GM19438 (cell line): ENCODE results near the gene MYB.

ENCODE experiments used
- ATAC-seq: cut with Tn5 transposase; IDR thresholded peaks from one replicate; pipeline ENCODE4 v1.9.1; 2021; ENCODE audit warnings: low read depth; ENCODE audit not compliant: unreplicated experiment

Gene MYB

DNA sequence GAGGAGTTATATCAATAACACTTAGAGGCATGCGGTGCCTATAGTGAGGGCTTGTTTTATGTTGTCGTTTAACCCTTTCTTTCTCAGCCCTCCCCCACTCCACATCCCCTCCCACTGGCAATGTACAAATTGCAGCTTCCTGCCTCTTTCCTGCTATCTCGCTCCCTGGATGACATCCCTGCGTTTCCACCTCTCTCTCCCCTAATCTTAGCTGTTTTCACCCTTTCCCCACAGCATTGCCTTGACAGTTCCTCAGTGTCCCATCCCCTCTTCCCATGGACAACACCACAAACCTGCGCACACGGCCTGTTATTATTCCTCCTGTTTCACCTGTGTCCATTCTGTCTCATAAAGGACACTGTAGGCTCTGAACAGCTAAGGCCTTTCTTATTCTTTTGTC lies 34.5 kb downstream of the MYB start:
- ATAC-seq: no peak

DNA sequence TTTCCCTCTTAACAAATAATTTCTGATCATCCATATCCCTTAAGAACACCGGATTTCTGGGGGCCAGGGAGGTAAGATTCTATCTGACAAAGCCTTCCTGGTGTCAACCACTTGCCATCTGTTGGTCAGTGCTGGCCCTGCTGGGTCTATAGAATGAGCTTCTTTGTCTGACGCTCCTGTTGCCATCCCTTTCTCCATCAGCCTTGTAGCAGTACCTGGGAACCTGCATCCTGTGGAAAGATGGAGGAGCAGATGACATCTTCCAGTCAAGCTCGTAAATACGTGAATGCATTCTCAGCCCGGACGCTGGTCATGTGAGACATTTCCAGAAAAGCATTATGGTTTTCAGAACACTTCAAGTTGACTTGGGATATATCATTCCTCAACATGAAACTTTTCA lies 36.6 kb downstream of the MYB start:
- no peak for ATAC-seq

DNA sequence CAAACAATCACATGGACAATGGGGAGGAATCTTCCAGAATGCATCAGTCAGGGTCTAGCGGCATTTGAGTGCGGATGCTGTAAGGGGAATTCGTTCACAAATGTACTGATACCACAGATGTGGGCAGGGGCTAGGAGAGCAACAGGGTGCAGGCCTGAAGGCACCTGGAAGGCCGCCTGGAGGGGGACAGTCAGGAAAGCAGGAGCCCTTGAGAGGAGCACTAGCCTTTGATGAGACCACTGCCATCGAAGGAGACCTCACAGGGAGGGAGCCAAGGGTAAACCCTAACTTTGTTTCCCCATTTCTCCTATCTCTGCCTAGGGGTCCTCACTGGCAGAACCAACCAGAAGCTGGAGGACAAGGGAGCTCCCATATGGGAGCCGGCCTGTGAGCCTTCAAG lies 38.2 kb downstream of the MYB start:
- no peak for ATAC-seq

DNA sequence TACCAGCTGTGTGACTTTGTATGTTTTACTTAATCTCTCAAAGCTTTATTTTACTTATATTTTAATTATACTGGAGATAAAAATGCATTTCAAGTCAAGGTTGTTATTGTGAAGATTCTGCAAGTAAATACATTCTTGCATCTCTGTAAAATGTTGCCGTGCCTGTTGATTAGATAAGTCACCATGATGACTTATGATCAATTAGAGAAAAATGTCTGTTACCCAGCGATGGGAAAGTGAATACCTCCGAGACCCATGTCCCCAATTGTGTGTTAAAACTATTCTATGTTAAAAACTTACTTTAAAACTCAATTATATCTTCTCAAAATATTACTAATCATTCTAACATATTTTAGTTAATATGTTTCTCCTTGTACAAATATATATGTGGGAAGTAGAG lies 39.9 kb downstream of the MYB start:
- no peak for ATAC-seq

DNA sequence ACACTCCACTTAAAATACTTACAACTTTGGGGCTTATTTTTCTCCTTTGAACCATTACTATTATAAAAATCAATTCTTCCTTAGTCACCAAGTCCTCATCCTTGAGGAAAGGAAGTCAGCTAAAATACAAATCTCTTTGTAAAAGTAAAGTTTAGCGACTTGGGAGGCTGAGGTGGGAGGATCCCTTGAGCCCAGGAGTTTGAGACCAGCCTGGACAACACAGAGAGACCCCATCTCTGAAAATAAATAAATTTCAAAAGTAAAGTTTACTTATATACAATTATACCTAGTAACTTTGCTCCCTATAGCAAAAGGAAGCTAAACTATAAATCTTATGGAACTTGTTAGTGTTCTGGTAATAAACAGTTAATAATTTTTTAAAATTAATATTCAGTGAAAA lies 40.4 kb downstream of the MYB start:
- ATAC-seq: no peak

DNA sequence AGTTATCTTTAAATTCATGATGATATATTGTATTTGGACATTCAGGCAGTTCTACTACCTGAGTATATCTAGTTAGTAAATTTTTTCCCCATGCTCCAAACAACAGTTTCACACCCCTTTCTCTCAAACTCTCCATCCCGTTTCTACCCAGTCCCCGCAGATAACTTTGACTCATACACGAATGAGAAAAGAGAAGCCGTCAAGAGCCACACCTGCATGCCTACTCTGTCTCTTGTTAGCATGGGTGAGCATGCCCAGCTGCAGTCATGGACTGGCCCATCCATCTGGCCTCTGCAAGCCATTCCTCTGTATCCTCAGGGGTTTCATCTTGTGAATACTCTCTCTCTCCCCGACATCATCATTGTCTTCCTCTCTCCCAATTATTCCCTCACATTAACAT lies 41.5 kb downstream of the MYB start:
- ATAC-seq: no peak

DNA sequence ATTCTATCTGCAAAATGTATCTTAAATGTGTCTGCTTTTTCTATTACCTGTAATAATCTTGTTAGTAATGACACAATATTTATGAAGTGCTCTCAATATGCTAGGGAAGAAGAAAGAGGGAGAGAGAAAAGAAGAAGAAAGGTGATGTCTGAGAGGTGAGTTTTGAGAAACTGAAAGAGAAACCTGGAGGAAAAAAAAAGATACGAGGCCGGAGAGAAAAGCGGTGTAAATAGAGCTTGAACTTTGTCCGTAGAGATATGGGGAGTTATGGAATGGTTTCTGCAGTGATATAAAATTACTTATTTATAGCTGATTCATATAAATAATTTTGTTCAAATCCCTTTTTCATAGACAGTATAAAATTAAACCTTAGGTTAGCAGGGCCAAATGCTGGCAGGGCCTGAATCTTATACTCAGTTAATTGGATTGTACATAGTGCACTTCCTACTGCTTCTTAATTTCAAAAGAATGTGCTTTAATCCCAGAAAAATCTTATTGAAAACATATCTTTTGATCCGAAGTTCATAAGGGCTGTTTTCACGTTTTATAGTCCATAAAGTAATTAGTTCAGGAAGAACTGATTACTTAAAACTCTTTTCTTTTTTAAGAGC lies 43.0 kb downstream of the MYB start:
- no peak for ATAC-seq

DNA sequence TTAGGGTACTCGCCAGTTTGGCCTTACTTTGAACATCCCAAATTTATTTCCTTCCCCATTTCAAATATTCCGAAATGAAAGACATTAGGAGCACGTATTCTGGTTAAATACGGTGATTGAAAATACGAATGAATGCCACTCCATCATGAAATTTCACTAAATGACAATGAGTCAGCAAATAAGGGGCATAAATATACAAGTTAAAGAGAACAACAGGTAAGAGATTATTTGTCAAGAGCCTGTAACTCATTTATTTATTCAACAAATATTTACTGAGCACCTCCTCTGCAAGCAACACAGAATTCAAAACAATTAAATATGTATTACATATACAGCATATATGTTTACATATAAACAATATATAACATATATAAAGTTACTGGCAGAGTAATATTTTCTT lies 44.8 kb downstream of the MYB start:
- ATAC-seq: no peak

DNA sequence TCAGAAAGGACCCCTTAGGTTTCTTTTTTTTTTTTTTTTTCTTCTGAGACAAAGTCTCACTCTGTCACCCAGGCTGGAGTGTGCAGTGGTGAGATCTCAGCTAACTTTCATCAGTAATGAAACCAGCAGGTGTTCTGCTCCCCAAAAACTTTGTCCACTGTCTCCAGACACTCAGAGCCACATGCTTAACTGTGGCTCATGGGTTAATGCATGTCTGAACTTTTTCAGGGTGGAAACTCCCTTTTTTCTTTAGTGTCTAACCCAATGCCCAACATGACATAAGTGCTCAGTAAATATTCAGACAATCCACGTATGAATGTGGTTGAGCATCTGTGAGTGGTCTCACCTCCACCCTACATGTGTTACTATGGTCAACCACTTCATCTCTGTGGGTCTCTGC lies 45.4 kb downstream of the MYB start:
- peak; percentile 77 for ATAC-seq

DNA sequence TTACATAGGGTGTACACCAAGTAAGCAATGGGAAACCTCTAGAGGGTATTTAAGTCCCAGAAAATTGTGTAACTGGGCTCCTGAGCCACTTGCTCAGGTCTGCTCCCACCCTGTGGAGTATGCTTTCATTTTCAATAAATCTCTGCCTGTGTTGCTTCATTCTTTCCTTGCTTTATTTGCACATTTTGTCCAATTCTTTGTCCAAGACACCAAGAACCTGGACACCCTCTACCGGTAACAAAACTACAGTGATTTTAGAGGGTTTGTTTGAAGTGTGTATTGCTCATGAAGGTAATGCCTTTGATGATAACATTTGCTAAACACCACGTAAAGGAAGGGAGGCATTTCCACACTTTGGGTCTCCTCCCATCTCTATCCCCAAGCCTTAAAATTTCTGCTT lies 46.2 kb downstream of the MYB start:
- no peak for ATAC-seq

DNA sequence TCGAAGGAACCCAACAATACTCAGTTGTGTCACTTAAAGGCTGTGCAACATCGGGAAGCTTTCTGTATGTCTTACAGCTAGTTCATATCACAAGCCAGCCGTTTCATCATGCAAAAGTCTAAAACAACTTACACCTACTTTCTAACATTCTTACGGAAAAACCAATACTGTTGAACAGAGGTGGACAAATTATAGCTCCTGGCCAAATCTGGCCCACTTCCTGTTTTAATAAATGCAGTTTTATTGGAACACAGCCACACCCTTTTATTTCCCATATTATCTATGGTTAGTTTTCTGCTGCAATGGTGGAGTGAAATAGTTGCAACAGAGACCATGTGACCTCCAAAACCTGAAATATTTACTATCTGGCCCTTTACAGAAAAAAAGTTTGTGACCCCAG lies 46.6 kb downstream of the MYB start:
- ATAC-seq: no peak

DNA sequence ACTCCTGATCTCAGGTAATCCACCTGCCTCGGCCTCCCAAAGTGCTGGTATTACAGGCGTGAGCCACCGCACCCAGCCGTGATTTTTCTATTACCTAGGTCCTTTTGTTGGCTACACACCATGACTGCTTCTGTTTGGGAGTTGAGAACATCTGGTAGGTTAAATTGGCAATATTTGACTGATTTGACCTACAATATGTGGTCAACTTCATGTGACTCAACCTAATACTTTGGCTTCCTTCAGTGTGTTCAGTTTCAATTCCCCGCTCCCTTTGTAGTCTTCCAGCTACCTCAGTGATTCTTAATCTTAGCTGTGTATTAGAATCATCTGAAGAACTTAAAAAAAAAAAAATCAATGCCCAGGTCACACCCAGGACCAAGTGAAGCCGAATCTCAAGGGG lies 47.4 kb downstream of the MYB start:
- no peak for ATAC-seq

DNA sequence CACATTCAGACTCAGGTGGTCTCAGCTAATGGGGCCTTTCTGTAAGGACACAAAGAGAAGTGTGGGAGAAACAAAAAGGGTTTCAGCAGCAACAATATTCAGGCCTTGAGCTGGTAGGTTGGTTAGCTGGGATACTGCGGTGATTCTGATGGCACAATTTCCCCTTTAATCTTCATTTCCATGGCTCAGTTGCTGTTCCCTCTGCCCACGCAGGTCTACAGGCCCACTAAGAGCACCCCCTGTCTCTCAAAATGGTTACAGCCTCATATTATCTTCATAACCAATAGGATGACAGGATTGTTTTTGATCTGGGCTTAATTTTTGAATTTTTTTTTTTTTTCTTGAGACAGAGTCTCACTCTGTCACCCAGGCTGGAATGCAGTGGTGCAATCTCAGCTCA lies 48.9 kb downstream of the MYB start:
- ATAC-seq: no peak

DNA sequence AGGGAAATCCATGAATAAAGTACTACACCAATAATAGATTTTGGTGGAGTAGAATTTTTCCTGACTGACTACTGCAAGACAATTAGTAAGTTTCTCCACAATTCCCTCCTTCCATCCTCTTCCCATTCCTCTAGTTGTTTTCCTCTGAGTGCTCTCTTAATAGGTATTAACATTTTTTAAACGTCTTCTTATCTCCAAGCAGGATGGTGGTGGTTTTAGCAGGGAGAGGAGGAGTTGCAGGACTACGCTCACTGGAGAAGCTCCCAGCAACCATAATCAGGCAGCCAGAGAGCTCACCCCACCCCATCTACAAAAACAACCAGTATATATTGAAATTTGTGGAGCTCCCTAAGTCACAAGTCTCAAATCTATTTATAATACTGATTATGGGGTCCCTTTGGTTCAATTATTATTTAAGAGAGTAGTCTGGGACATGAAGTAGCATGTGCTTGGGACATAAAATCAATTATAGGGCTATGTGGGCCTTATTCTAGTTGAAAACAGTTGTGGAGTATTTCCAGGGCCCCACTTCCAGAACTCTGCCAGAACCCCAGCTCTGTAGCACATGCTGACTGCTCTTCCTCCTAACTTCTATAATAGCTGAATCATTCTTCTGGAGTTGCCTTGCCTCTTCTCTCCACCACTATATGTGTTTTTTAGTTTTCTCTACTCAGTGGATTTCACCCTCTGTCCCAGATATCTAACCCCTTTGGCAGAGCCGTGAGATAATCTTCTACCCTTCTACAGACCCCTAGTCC lies 49.8 kb downstream of the MYB start:
- ATAC-seq: no peak

DNA sequence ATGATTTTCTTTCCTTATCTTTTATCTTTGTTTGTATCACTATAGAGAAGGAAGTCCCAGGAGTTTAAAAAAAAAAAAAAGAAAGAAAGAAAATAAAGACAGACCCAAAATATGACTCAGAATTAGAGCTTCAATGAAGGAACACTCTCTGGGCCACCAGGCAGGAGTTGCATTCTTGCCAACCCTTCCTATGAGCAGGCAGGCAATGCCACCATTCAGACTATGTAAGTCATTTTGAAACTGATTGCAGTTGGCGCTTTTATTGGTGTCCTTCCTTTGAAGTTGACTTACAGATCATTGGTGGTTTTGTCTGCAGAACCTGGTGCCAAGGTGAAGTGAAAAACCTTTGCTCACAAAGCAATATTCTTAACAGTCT lies 50.3 kb downstream of the MYB start:
- no peak for ATAC-seq

DNA sequence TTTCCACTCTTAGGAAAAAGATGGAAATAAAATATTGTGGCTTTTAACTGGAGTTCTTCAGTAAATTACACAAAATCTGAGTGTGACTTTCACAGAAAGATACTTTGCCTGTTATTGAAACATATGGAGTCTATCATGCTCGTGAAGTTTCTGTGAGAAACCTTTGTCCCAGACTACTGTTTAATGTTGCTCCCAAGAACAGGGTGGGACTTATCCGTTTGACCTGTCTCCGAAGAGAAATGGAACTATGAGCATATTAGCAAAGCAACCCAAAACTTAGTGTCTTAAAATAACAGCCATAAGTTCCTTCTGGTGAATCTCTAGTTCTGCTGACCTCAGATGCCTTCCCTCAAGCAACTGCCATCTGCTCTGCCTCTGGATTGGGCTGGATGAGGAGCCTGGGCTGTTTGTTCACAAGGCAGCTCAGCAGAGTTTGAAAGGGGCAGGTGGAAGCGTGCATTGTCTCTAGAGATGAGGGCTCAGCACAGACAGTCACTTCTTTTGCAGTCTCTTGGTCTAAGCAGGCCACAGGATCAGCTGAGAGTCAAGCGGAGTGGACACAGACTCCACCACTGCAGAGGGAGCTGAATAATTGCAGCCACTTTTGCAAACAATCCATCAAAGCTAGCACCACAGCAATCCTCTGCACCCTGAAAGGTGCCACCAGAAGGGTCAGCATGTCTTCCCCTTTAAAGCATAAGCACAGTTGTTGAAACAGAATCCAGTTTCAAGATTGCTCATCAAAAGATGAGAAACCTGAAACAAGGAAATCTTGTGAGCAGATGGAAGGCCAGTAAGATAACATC lies 52.8 kb downstream of the MYB start:
- peak; percentile 80 for ATAC-seq

DNA sequence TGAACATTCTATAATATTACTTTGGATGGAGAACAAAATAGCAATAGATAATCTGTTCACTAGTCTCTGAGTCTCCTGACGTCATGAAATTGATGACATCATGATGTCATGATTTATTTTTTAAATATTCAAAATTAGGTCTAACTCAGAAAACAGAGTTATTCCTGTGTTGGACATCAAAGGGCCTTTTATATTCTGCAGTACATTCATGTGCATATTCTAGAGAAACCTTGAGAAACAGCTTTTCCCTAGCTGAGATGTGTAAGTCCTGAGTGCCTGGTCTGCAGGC lies 53.3 kb downstream of the MYB start:
- ATAC-seq: no peak

DNA sequence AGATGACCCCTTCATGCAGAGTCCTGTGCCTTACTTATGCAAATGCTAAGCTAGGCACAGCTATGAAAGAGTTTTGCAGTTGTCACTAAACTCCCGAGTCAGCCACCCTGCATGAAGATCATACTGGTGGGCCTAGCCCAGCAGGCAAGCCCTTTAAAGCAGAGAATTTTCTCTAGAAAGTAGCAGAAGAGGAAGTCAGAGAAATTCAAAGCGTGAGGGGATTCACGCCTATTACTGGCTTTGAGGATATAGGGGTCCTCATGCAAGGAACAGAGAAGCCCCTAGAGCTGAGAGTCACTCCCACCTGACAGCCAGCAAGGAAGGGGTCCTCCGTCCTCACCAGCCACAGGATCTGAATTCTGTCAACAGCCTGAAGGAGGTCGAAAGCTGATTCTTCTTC lies 54.6 kb downstream of the MYB start:
- ATAC-seq: no peak

DNA sequence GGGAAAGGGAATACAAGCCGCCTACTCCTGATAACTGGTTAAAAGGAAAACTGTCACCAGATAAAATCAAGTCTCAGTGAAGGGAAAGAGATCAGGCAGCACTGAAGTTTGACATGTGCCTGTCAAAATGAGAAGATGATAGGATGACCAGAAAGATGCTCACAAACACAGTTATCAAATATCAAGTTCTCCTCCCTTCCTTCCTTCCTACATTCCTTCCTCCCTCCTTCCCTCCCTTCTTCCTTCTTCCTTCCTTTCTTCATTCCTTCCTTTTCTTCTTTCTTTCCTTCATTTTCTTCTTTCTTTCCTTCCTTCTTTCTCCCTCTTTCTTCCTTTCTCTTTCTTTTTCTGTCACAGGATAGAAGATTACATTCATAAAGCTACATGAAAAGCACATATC lies 55.2 kb downstream of the MYB start:
- ATAC-seq: no peak

DNA sequence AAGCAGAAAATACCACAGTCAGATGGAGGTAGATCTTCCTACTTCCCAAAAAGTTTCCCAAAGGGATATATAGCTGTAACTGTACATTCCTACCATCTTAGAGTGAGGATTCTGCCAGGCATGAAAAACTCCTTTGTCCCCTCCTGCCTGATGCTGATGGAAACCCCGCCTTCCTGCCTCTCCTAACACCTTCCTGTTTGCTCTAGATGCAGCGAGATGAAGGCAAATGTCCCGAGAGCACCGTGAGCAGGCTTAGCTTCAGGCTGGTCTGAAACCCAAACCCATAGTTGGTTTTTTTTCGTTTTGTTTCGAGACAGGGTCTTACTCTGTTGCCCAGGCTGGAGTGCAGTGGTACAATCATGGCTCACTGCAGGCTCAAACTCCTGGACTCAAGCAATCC lies 55.6 kb downstream of the MYB start:
- no peak for ATAC-seq

DNA sequence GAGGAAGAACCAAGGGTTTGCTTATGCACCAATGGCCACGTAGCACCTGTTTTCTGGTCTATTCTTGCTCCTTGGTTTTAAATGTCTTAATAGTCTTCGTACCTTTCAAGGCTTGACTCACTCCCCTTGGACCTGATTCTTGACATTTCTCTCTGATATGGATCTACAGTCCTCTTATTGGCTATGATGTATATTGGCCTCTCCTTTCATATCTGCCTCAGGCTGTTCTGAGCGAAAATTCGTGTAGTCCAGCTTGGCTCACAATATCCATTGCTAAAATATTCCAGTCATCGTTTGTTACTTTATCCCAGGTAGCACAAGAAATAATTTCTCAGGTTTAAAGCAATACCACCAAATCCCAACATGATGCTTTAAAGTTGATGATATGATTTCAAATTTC lies 59.6 kb downstream of the MYB start:
- no peak for ATAC-seq
